GM21619 (cell line): ENCODE results near the gene BET1L.
"Not testable (repeated sequence)": the region's sequence is repeated elsewhere in the genome, so short reads cannot be mapped to it uniquely, and the experiment has no call there.

Experiments
- ATAC-seq: cut with Tn5 transposase; IDR thresholded peaks from one replicate; pipeline ENCODE4 v1.9.1; 2021; ENCODE audit not compliant: unreplicated experiment

BET1L gene

DNA sequence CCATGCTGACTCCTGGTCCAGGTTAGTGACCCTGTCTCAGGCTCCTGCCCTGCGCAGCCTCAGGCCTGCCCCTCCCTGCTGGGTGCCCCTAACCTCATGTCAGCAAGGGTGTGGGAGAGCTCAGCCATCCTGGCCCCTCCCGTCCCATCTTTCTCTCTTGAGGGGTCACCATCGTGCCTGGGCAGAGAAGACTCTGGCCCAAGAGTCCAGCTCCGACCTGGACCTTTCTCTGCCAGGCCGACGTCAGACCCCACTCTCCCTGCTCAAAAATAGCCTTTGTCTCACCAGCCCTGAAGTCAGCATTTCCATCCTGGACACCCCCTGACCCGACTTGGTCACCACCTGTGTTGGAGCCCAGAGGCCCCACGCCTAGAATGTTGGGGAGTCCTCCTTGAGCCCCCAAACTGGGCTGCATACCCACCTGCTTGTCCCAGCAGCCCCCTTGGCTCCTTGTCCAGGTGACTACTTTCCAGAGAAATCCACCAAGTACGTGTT lies 9.4 kb downstream of the BET1L start:
- no peak for ATAC-seq

DNA sequence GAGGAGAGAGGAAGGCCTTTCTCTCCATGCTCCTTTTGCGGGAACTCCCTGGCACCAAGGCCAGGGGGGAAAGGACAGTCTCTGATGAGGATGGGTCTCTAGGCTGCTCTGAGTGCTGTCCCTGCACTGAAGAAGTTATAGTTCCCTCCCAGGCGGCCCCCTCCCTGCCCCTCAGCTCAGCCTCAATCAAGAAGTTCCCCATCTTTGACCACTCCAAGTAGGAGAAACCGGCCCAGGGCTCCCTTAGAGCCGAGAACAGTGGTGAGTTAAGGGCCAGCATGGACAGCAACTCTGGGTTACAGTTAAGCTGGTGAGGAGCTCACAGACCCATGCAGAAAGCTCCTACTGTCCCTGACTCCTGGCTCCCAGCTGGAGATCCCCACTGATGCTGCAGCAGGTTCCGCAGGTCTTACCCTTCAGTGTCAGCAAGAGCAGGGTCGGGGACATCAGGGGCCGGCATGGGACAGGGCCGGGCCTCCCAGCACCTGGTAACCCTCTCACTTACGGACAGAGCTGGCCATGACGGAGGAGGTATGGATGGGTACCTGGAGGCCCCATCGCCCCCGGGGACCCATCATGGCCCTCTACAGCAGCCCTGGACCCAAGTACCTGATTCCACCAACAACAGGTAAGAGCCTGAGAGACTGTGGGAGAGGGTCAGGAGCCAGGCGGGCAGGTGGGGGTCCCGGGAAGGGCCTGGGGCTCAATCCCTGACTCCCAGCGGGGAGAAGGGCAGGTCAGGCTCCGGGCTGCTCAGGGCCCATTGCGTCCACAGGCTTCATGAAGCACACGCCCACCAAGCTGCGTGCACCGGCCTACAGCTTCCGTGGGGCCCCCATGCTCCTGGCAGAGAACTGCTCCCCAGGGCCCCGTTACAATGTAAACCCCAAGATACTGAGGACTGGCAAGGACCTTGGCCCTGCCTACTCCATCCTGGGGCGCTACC lies 10.1 kb downstream of the BET1L start:
- no peak for ATAC-seq

DNA sequence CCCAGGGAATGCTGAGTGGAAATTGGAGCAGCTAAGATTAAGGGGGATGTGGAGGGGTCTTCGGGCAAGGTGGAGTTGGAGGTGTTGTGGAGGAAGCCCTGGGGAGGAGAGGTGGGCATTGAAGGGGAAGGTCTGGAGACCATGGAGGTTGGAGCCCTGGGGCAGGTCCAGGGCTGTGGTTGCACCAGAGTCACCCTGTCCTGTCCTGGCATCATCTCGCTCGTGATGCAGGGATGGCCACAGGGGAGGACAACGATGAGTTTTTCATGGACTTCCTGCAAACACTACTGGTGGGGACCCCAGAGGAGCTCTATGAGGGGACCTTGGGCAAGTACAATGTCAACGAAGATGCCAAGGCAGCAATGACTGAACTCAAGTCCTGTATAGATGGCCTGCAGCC lies 13.7 kb downstream of the BET1L start:
- not testable (repeated sequence) for ATAC-seq

DNA sequence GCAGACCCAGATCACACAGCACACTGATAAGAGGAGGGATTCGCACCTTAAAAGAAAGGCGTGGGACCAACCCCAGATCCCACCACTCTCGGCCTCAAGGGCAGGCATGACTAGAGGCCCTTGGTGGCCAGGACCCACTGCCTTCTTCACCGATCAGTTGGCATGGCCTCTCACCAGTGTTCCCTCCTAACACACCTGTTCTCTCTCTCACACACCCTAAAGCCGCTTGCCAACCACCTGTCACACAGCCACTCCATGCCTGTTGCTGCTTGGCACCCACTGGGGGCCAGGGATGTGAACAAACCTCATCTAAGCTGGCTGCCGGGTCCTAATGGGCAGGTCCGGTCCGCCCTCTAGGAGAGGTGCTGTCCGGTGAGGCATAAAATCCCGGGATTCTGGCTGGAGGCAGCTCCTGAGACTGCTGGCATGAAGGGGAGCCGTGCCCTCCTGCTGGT lies 14.5 kb downstream of the BET1L start, which contains the start of gene SCGB1C1:
SCGB1C1 (plus strand) TSS at position 405 of the 455 bp plus-strand sequence; CDS start at position 427, 22 bp downstream.
- ATAC-seq: not testable (repeated sequence)

DNA sequence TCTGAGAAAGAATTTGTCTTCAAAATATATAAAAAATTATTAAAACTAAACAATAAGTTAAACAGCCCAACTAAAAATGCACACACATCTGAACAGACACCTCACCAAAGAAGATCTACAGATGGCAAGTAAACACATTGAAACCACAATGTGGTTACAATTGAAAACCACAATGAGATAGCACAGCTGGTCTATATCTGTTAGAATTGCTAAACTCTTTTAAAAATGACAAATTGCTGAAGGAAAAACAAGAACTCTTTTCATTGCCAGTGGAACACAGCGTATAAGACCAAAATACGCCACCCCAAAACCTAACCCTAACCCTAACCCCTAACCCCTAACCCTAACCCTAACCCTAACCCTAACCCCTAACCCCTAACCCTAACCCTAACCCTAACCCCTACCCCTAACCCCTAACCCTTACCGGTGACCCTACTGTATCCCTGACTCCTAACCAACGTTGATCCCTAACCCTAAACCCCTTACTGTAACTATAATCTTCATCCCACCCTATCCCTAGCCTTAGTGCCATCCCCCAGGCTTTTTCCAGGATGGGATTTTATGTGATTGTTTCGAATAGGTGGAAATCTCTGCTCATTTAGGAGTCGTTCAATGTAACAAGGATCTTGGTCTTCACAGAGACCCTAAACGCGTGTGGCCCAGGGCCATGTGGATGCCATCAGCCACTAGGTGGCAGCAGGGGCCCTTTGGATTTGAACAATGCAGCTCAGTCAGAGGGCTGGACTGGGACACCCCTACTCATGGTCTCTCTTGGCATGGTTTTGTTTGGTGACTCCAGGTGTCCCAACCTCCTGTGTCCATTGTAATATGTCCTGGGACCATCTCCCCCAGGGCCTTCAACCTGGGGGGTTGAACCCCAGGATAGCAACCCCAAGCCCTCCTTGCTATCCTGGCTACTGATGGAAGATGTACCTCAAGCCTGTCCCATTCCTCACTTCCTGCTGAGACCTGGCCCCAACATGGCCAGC lies 15.4 kb downstream of the BET1L start:
- ATAC-seq: not testable (repeated sequence)

DNA sequence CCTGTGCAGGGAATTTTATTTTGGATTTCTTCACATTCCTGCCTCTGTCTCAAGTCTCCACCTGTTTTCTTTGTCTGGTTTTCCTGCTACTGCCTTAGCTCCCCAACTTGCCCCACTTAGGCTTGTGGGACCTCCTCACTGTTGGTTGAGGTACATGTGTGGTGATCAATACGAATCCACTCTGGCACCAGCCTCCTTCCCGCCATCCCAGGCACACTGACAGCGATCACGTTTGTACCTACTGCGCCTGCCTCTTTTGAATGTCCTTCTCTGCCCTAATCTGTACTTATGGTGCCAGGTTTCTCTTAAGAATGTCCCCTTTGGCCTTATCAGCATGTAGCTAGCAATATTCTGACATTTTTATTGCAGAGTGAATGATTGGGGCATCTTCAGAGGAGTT lies 16.7 kb downstream of the BET1L start:
- ATAC-seq: not testable (repeated sequence)

DNA sequence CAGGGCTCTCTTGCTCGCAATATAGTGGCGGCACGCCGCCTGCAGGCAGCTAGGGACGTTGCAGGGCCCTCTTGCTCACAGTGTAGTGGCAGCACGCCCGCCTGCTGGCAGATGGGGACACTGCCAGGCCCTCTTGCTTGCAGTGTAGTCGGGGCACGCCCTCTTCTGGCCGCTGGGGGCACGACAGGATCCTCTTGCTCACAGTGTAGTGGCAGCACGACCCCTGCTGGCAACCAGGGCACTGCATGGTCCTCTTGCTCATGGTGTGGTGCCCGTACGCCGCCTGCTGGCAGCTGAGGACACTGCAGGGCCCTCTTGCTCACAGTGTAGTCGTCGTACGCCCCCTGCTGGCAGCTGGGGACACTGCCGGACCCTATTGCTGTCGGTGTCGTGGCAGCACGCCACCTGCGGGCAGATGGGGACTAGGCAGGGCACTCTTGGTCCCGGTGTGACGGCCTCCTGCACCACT lies 17.3 kb downstream of the BET1L start:
- not testable (repeated sequence) for ATAC-seq

DNA sequence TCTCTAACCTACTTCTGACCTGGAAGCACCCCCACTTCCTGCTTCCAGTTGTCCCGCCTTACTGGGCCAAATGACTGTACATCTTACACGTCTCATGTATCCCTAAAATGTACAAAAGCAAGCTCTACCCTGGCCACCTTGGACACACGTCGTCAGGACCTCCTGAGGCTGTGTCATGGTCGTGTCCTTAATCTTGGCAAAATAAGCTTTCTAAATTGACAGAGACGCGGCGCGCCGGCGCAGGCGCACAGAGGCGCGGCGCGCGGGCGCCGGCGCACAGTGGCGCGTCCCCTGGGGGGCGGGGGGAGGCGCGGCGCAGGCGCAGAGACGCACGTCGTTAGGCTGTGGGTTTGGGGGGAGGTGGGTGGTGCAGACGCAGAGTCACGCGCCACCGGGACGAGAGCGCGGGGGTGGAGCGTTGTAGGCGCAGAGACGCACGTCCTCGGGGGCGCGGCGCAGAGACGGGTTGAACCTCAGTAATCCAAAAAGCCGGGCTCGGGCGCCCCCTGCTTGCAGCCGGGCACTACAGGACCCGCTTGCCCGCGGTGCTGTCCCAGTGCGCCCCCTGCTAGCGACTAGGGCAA lies 17.9 kb downstream of the BET1L start:
- not testable (repeated sequence) for ATAC-seq

DNA sequence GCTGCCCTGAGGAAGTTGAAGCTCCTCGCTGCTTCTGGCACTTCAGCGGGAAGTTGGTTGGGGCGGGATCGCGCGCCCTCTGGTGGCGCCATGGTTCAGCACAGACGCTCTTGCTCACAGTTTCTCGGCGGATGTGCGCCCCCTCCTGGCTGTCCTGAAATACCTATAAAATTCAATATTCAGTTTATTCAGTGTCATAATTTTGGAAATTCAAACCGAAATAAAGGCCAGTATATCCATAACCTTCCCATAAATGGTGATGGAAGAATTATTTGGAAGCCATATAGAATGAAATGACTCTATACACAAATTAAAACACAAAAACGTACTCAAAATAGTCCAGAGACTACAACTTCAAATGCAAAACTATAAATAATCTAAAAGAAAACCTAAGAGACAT lies 27.0 kb downstream of the BET1L start:
- not testable (repeated sequence) for ATAC-seq
